HL-60 (cell line): Measurements from ENCODE around the gene CSAD.

Source experiments
- DNase-seq, 2 experiments: peaks; one replicate each; pipeline ENCODE4 v3.0.0-alpha.2; 2010 to 2020; ENCODE audit warnings: low read depth in 1 of 2, low spot score in 1 of 2
- H3K27ac ChIP-seq: fragments of 250-450 bp; sonication (Bioruptor Pico); replicated peaks from 2 replicates; pipeline ENCODE4 v1.5.1; 2020; ENCODE audit warnings: mild to moderate bottlenecking, moderate library complexity
- H3K27me3 ChIP-seq: fragments of 250-450 bp; sonication (Bioruptor Pico); 2 replicates; pipeline ENCODE4 v1.5.1; 2021; ENCODE audit warnings: mild to moderate bottlenecking, moderate library complexity; ENCODE audit not compliant: insufficient read depth, poor library complexity, severe bottlenecking
- H3K4me3 ChIP-seq: replicated peaks from 2 replicates; pipeline ENCODE4 v1.5.1; 2011; ENCODE audit warnings: mild to moderate bottlenecking, control low read depth, low read length; ENCODE audit not compliant: insufficient read depth
- CTCF ChIP-seq: IDR thresholded peaks from one replicate; pipeline ENCODE4 v1.5.1; 2011; ENCODE audit warnings: low read length, control low read depth, inconsistent platforms; ENCODE audit not compliant: insufficient read depth
- GABPA ChIP-seq: IDR thresholded peaks from 2 replicates; pipeline ENCODE4 v1.6.1; 2012; ENCODE audit warnings: low read depth
- POLR2AphosphoS5 ChIP-seq: IDR thresholded peaks from 2 replicates; pipeline ENCODE4 v1.6.1; 2012; ENCODE audit warnings: low read depth
- REST ChIP-seq: IDR thresholded peaks from 2 replicates; pipeline ENCODE4 v1.6.1; 2012; ENCODE audit warnings: low read depth; ENCODE audit not compliant: insufficient replicate concordance
- SPI1 ChIP-seq: IDR thresholded peaks from 2 replicates; pipeline ENCODE4 v1.6.1; 2012; ENCODE audit warnings: low read depth, mild to moderate bottlenecking, borderline replicate concordance

CSAD gene

DNA sequence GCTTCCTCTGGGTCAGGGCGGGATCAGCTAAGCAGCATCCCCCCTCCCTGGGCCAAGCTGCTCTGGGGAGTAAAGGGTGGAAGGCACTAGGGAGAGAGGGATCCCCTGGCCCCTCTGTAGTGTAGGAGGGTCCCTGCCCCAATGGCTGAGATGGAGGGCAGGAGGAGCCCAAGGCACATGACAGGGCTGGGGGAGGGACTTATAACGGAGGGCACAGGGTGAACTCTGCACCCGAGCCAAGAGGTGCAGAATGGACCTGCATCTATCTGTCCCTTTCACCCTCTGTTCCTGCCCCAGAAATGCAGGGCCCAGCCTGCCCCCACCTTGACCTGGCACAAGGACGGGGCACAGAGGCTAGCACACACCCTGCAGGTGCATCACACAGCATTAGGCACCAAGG, 30.1 kb upstream of the CSAD start:
- H3K27ac ChIP-seq: no peak overlapping the region
- H3K4me3 ChIP-seq: no peak overlapping the region
- no peak for TF ChIP-seq GABPA
- TF ChIP-seq POLR2AphosphoS5: no peak
- TF ChIP-seq SPI1: no peak
- TF ChIP-seq CTCF: no peak
- TF ChIP-seq REST: no peak
- no peaks in the 10 kb centered on the region for H3K27me3 ChIP-seq
- DNase-seq: no peak

- H3K27me3 ChIP-seq: no peaks in the 10 kb centered on the region
- H3K4me3 ChIP-seq: peak overlapping the region; percentile 16
- peak; percentile 61 to 80 for DNase-seq
- TF ChIP-seq POLR2AphosphoS5 (no peak), REST (no peak), SPI1 (peak; percentile 51; the same call in 1 of the 2 replicates), CTCF (no peak)
- peak overlapping the region; percentile 72 for H3K27ac ChIP-seq
These were observed 28.2 kb upstream of the CSAD start for GRCh38 chr12:53208877-53209463.

DNA sequence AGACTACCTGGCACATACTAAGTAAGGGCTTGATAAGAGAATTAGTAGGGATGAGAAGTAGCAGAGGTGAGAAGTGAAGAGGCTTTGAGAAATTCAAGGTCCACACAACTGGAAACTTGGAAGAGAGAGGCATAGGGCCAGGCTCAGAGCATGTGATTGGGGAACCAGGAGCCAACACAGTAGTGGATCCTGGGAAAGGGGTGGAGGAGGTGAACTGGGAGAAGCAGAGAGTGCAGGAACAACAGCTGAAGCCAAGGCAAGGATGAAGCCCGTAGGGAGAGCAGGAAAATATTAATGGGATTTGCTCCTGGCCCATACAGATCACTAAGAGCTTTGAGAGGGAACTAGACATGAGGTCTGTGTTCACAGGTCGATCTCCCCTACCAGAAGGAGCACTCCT, 27.7 kb upstream of the CSAD start:
- peak overlapping the region; percentile 72 for H3K27ac ChIP-seq
- TF ChIP-seq CTCF: no peak
- TF ChIP-seq POLR2AphosphoS5: no peak
- TF ChIP-seq SPI1: no peak
- no peak for TF ChIP-seq REST
- no peak for TF ChIP-seq GABPA
- no peak overlapping the region for H3K4me3 ChIP-seq

More for the DNA sequence above, 27.7 kb upstream of the CSAD start:
- DNase-seq: no peak
- H3K27me3 ChIP-seq: no peaks in the 10 kb centered on the region
